Activated T-helper 2 cell treated with anti-CD3 and anti-CD28 coated beads, Interferon-gamma antibody, Interleukin-2, Interleukin-4, amounts not matched to agents 10 μg/mL and 5 μg/mL and 100 μg/mL, durations not matched to agents 14 hours and 24 hours and 36 hours (primary cell): Measurements from ENCODE around the gene SLC26A9. TPM values are rescaled to one million over a fixed set of nuclear protein-coding genes. Genes with fewer than 3 reads are reported as not detected.
"Not testable (repeated sequence)": the region's sequence is repeated elsewhere in the genome, so short reads cannot be mapped to it uniquely, and the experiment has no call there.

Experiments
- DNase-seq: peaks from one replicate; pipeline ENCODE4 v3.0.0; 2021; ENCODE audit warnings: low spot score
- H3K27ac Mint-ChIP-seq: one replicate; pipeline ENCODE4 v1.8.0; 2021; ENCODE audit warnings: mixed read lengths
- H3K27me3 Mint-ChIP-seq: one replicate; pipeline ENCODE4 v1.8.0; 2021; ENCODE audit warnings: low read depth, mixed read lengths
- H3K36me3 Mint-ChIP-seq: one replicate; pipeline ENCODE4 v1.8.0; 2021; ENCODE audit warnings: low read depth, mixed read lengths
- H3K4me1 Mint-ChIP-seq: one replicate; pipeline ENCODE4 v1.8.0; 2021; ENCODE audit warnings: low read depth, mixed read lengths
- H3K4me3 Mint-ChIP-seq: one replicate; pipeline ENCODE4 v1.8.0; 2021; ENCODE audit warnings: low read depth, mild to moderate bottlenecking, moderate library complexity, mixed read lengths
- H3K9me3 Mint-ChIP-seq: one replicate; pipeline ENCODE4 v1.8.0; 2021; ENCODE audit warnings: mixed read lengths
- intact Hi-C: fragments of 100-400 bp; cut with micrococcal nuclease; formaldehyde crosslinking; loops from one replicate; pipeline ENCODE4 v1.15.1; 2023
- total RNA-seq: library from RNA; stranded (reverse); gene quantifications from 2 replicates; pipeline ENCODE4 v1.2.3, GENCODE V29; 2022

Gene SLC26A9
- total RNA-seq, 1 donor from 2014 or later = not detected

- H3K4me1 Mint-ChIP-seq = no peaks in the 10 kb centered on the region
- H3K27me3 Mint-ChIP-seq = peaks cover 18% of the 10 kb centered on the region
- H3K9me3 Mint-ChIP-seq = no peaks in the 10 kb centered on the region
- intact Hi-C loops = loop anchor here (5.0 to 10.0 kb wide), 2 partner anchors 122 to 260 kb away; no protein-coding TSS in a partner anchor
- H3K27ac Mint-ChIP-seq = no peak overlapping the region
- H3K36me3 Mint-ChIP-seq = no peaks in the 10 kb centered on the region
- DNase-seq = no peak
- H3K4me3 Mint-ChIP-seq = no peak overlapping the region
Observed at GRCh38 chr1:205914730-205915129, 28.5 kb downstream of the SLC26A9 start.

DNA sequence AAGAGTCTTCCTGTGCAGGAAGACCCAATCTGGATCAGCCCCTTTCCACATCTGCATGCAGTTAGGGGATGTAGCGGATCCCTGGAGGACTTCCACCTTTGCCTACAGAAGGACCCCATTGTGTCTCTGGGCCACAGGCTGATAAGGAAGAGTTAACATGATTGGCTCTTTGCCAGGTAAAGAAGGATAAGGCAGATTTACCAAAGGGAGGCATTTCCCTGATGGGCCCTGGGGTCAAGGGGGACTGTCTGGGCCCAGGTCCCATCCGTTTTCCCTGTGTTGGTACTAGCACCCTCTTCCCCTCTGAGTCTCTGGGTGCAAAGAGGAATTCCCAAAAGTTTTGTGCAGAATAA, 29.1 kb downstream of the SLC26A9 start:
- H3K27ac Mint-ChIP-seq = no peak overlapping the region
- H3K4me1 Mint-ChIP-seq = no peaks in the 10 kb centered on the region
- H3K9me3 Mint-ChIP-seq = no peaks in the 10 kb centered on the region
- no peak for DNase-seq
- no peaks in the 10 kb centered on the region for H3K36me3 Mint-ChIP-seq
- H3K4me3 Mint-ChIP-seq = no peak overlapping the region
- peaks cover 23% of the 10 kb centered on the region for H3K27me3 Mint-ChIP-seq
- intact Hi-C loops = loop anchor here (10.0 kb wide), 1 partner anchor 259 kb away; no protein-coding TSS in a partner anchor

- Mint-ChIP-seq H3K9me3 (no peaks in the 10 kb centered on the region), H3K4me1 (no peaks in the 10 kb centered on the region), H3K4me3 (no peak overlapping the region), H3K27ac (no peak overlapping the region), H3K27me3 (peaks cover 25% of the 10 kb centered on the region), H3K36me3 (no peaks in the 10 kb centered on the region)
- DNase-seq = no peak
- intact Hi-C loops = loop anchor here (10.0 kb wide), 1 partner anchor 259 kb away; no protein-coding TSS in a partner anchor
Observed at GRCh38 chr1:205913451-205914154, 29.7 kb downstream of the SLC26A9 start.

GRCh38 chr1:205907794-205908193, 35.5 kb downstream of the SLC26A9 start:
- H3K4me3 Mint-ChIP-seq = no peak overlapping the region
- no peak overlapping the region for H3K27ac Mint-ChIP-seq
- H3K27me3 Mint-ChIP-seq = peaks cover 33% of the 10 kb centered on the region
- DNase-seq = no peak
- H3K4me1 Mint-ChIP-seq = no peaks in the 10 kb centered on the region
- H3K9me3 Mint-ChIP-seq = no peaks in the 10 kb centered on the region
- intact Hi-C loops = no loop called here
- no peaks in the 10 kb centered on the region for H3K36me3 Mint-ChIP-seq

- peaks cover 39% of the 10 kb centered on the region for H3K27me3 Mint-ChIP-seq
- H3K4me3 Mint-ChIP-seq, intact Hi-C loops, H3K9me3 Mint-ChIP-seq, H3K36me3 Mint-ChIP-seq, DNase-seq, H3K4me1 Mint-ChIP-seq, H3K27ac Mint-ChIP-seq: not testable (repeated sequence)
Observed at GRCh38 chr1:205905095-205905494, 38.2 kb downstream of the SLC26A9 start.

DNA sequence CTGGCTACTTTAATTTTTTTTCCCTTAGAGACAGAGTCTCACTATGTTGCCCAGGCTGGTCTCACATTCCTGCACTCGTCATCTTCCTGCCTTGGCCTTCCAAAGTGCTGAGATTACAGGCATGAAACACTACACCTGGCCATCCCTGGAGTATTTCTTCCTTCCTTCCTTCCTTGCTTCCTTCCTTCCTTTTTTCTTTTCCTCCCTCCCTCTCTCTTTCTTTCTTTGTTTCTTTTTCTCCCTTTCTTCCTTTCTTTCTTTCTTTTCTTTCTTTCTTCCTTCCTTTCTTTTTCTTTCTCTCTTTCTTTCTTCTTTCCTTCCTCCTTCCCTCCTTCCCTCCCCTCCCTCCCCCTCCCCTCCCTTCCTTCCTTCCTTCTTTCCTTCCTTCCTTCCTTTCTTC, 46.9 kb downstream of the SLC26A9 start:
- peaks cover 48% of the 10 kb centered on the region for H3K27me3 Mint-ChIP-seq
- H3K27ac Mint-ChIP-seq = no peak overlapping the region
- H3K36me3 Mint-ChIP-seq = no peaks in the 10 kb centered on the region
- DNase-seq = no peak
- H3K9me3 Mint-ChIP-seq = peaks cover 21% of the 10 kb centered on the region
- peaks cover 2% of the 10 kb centered on the region for H3K4me1 Mint-ChIP-seq
- intact Hi-C loops = no loop called here
- no peak overlapping the region for H3K4me3 Mint-ChIP-seq

- H3K27me3 Mint-ChIP-seq = peaks cover 48% of the 10 kb centered on the region
- intact Hi-C loops = not testable (repeated sequence)
Observed at GRCh38 chr1:205894119-205894518, 49.1 kb downstream of the SLC26A9 start.

DNA sequence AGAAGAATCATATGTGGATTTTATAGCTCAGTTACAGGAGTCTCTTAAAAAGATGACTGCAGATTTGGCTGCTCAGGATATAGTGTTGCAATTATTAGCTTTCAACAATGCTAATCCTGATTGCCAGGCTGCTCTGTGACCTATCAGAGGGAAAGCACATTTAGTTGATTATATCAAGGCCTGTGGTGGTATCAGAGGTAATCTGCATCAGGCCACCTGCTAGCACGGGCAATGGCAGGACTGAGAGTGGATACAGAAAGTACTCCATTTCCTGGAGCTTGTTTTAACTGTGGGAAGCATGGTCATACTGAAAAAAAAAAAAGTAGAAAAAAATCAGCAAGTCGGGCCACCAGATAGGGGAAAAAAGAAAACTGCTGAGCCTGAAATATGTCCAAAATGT, 51.1 kb downstream of the SLC26A9 start:
- DNase-seq, intact Hi-C loops, H3K36me3 Mint-ChIP-seq, H3K27ac Mint-ChIP-seq, H3K4me3 Mint-ChIP-seq: not testable (repeated sequence)
- H3K27me3 Mint-ChIP-seq = peaks cover 41% of the 10 kb centered on the region
- H3K9me3 Mint-ChIP-seq = peaks cover 38% of the 10 kb centered on the region
- H3K4me1 Mint-ChIP-seq = peaks cover 11% of the 10 kb centered on the region

More at GRCh38 chr1:205894119-205894518, 49.1 kb downstream of the SLC26A9 start:
- peaks cover 40% of the 10 kb centered on the region for H3K9me3 Mint-ChIP-seq
- H3K36me3 Mint-ChIP-seq, DNase-seq, H3K4me3 Mint-ChIP-seq, H3K27ac Mint-ChIP-seq, H3K4me1 Mint-ChIP-seq: not testable (repeated sequence)

GRCh38 chr1:205891481-205891880, 51.8 kb downstream of the SLC26A9 start:
- Mint-ChIP-seq H3K9me3 (peaks cover 32% of the 10 kb centered on the region), H3K27me3 (peaks cover 37% of the 10 kb centered on the region), H3K4me1 (peaks cover 11% of the 10 kb centered on the region)
- H3K36me3 Mint-ChIP-seq, H3K4me3 Mint-ChIP-seq, intact Hi-C loops, H3K27ac Mint-ChIP-seq, DNase-seq: not testable (repeated sequence)

- H3K27ac Mint-ChIP-seq, DNase-seq, H3K4me3 Mint-ChIP-seq, intact Hi-C loops, H3K36me3 Mint-ChIP-seq: not testable (repeated sequence)
- H3K9me3 Mint-ChIP-seq = peaks cover 24% of the 10 kb centered on the region
- peaks cover 31% of the 10 kb centered on the region for H3K27me3 Mint-ChIP-seq
- H3K4me1 Mint-ChIP-seq = peaks cover 11% of the 10 kb centered on the region
Observed at GRCh38 chr1:205890631-205891030, 52.6 kb downstream of the SLC26A9 start.

DNA sequence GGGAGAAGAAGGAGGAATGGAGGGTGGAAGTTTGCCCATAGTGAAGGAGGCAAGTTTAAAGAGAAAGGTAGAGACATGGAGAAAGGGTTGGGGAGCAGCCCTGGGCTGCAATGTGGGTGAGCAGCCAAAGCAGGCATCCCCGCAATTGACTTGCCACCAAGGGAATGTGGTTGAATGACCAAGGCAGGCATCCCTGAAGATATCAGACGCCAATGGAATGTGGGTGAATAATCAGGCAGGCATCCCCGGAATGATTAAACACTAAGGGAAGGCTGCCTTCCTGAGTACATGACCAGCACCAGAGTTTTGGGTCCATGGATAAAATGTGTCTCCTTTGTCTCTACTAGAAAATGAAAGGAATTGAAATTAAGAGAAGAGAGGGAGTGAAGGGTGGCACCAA, 53.5 kb downstream of the SLC26A9 start:
- intact Hi-C loops, H3K27ac Mint-ChIP-seq, H3K4me3 Mint-ChIP-seq, H3K36me3 Mint-ChIP-seq, DNase-seq: not testable (repeated sequence)
- Mint-ChIP-seq H3K4me1 (peaks cover 11% of the 10 kb centered on the region), H3K27me3 (peaks cover 27% of the 10 kb centered on the region), H3K9me3 (peaks cover 22% of the 10 kb centered on the region)

DNA sequence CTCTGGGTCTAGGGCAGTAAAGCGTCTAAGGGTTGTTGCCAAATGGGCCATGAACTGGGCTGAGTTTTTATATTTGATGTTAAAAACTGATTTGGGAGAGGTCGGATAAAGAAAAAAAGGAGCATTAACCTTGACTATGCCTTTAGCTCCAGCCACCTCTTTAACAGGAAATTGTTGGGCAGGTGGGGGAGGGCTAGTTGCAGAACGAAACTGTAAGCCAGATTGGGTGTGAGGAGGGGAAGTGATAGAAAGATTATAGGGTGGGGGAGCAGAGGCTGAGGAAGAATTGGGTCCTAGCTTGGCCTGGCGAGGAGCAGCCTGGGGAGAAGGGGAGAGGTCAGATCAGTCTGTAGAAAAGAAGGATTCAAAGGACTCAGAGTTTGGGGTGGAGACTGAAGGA, 54.2 kb downstream of the SLC26A9 start:
- peaks cover 22% of the 10 kb centered on the region for H3K9me3 Mint-ChIP-seq
- DNase-seq, H3K4me3 Mint-ChIP-seq, H3K27ac Mint-ChIP-seq, H3K36me3 Mint-ChIP-seq, intact Hi-C loops: not testable (repeated sequence)
- H3K4me1 Mint-ChIP-seq = peaks cover 11% of the 10 kb centered on the region
- H3K27me3 Mint-ChIP-seq = peaks cover 21% of the 10 kb centered on the region

GRCh38 chr1:205883792-205884191, 59.5 kb downstream of the SLC26A9 start:
- DNase-seq = no peak
- no peak overlapping the region for H3K4me3 Mint-ChIP-seq
- peaks cover 29% of the 10 kb centered on the region for H3K27me3 Mint-ChIP-seq
- intact Hi-C loops = no loop called here
- peaks cover 10% of the 10 kb centered on the region for H3K9me3 Mint-ChIP-seq
- no peaks in the 10 kb centered on the region for H3K36me3 Mint-ChIP-seq
- H3K27ac Mint-ChIP-seq = no peak overlapping the region
- peaks cover 4% of the 10 kb centered on the region for H3K4me1 Mint-ChIP-seq
